Heart left ventricle (tissue), 13 donors: ENCODE results near the gene CKB.

Experiments used
- POLR2A ChIP-seq, 2 donors: fragments of 450-650 bp; IDR thresholded peaks; one replicate each; pipeline ENCODE4 v1.6.1; 2017; ENCODE audit warnings: antibody characterized with exemption in 2 of 2, mild to moderate bottlenecking in 2 of 2, moderate library complexity in 2 of 2
- TF ChIP-seq, protein P1 (sequence below), 12 donors: fragments of 200-600 bp; sonication (generic) in 4 of 12; IDR thresholded peaks; one replicate each; pipeline versions ENCODE4 v1.5.0 to v1.8.0; 2018 to 2022; ENCODE audit warnings: antibody characterized with exemption in 12 of 12, mild to moderate bottlenecking in 5 of 12
- donor health status: ischemic (EF 13 %, LVEDD 7.1; RV severe dilation, severe dysfunction).
- donor health status: DM: no; HTN: yes; CAD: no.
- donor health status: DM: no; HTN: no; CAD: no.
- donor health status: ischemic (EF 25% LVEDD 6.9; RV normal size, moderate dysfunction).
- donor health status: ischemic (EF 25% LVEDD 5.7; RV mildly dilated, moderate dysfunction).
- donor health status: ischemic (EF 35%, LVEDD 5.7; RV mildly dilated, moderate dysfunction).
- donor health status: nonischemic (EF 11% LVEDD 7.7; RV severe dilation, severe dysfunction).
- donor health status: DM: yes; HTN: yes; CAD: no.
- donor health status: PGD.
- donor health status: ischemic (EF 29% LVEDD 5.4; RV normal size, mild dysfunction).
- donor health status: nonischemic (EF 23%, LVEDD 6.1; RV moderate dilation, normal function).

- TF ChIP-seq, protein P1, sequence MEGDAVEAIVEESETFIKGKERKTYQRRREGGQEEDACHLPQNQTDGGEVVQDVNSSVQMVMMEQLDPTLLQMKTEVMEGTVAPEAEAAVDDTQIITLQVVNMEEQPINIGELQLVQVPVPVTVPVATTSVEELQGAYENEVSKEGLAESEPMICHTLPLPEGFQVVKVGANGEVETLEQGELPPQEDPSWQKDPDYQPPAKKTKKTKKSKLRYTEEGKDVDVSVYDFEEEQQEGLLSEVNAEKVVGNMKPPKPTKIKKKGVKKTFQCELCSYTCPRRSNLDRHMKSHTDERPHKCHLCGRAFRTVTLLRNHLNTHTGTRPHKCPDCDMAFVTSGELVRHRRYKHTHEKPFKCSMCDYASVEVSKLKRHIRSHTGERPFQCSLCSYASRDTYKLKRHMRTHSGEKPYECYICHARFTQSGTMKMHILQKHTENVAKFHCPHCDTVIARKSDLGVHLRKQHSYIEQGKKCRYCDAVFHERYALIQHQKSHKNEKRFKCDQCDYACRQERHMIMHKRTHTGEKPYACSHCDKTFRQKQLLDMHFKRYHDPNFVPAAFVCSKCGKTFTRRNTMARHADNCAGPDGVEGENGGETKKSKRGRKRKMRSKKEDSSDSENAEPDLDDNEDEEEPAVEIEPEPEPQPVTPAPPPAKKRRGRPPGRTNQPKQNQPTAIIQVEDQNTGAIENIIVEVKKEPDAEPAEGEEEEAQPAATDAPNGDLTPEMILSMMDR (IDR thresholded peaks at IDR 0.05): no peak
- TF ChIP-seq POLR2A (IDR thresholded peaks at IDR 0.05): no peak
These were observed 35.6 kb upstream of the CKB start for GRCh38 chr14:103558071-103558882.
